Chondrocyte (in vitro differentiated cells): ENCODE measurements around the gene GPT2. TPM values are rescaled to one million over a fixed set of nuclear protein-coding genes. Genes with fewer than 3 reads are reported as not detected.
A peak's percentile ranks its signal among the peaks of the same experiment; 100 is the strongest.

Source experiments
- DNase-seq: peaks from one replicate; pipeline ENCODE4 v3.0.0; 2021; ENCODE audit warnings: mixed read lengths, low spot score
- H3K27ac Mint-ChIP-seq: one replicate; pipeline ENCODE4 v1.8.0; 2021; ENCODE audit warnings: mild to moderate bottlenecking, moderate library complexity, mixed read lengths; ENCODE audit not compliant: unreplicated experiment
- H3K27me3 Mint-ChIP-seq: 2 replicates; pipeline ENCODE4 v1.8.0; 2021; ENCODE audit warnings: low read depth, mixed read lengths
- H3K36me3 Mint-ChIP-seq: 2 replicates; pipeline ENCODE4 v1.8.0; 2021; ENCODE audit warnings: low read depth, mixed read lengths
- H3K4me1 Mint-ChIP-seq: 2 replicates; pipeline ENCODE4 v1.8.0; 2021; ENCODE audit warnings: low read depth, mild to moderate bottlenecking, mixed read lengths
- H3K4me3 Mint-ChIP-seq: one replicate; pipeline ENCODE4 v1.8.0; 2021; ENCODE audit warnings: mild to moderate bottlenecking, moderate library complexity, mixed read lengths; ENCODE audit not compliant: unreplicated experiment
- H3K9me3 Mint-ChIP-seq: 2 replicates; pipeline ENCODE4 v1.8.0; 2021; ENCODE audit warnings: low read depth, mixed read lengths
- total RNA-seq: library from RNA; stranded (reverse); gene quantifications from 3 replicates; pipeline ENCODE4 v1.2.1, GENCODE V29; 2021
- TF ChIP-seq, protein P1 (sequence below): fragments of 200-600 bp; sonication (generic); IDR thresholded peaks from 2 replicates; pipeline ENCODE4 v1.5.0; 2021; ENCODE audit warnings: antibody characterized with exemption, mild to moderate bottlenecking, moderate library complexity

GPT2 gene
- total RNA-seq, 1 donor from 2014 or later = 59.6 TPM

DNA sequence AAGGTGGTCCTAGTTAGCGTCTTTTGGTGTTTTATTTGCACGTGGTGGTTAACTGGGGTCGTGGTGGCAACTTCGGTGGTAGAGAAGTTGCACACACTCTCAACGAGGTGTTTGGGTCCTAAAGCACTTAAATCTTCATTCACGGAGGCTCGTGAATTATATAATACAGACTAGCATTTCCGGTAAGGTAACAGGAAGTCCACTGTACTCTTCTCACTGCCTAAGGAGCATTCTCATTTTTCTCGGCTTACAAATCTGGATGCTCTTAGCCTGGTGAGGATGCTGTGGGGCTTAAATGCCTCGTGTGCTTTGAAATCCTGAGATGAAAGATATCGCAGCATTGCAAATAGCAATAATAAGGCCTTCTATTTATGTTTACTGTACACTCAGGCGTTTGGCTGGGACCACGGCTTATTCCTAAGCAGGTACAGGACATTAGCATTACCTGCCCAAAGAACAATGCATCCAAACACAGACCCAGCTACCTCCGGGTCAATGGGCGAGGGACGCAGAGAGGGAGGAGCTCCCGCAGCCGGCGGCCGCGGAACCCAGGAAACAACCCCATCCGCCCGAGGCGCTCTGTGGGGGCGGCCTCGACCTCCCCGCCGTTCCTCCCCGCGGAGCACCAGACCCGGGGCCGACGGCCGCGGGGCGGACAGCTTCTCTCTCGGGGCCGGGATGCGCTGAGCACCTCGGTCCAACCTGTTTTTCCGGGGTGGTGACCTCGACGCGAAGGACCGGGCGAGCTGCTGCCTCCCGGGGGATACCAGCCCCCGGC lies 88.5 kb downstream of the GPT2 start:
- TF ChIP-seq, protein P1, sequence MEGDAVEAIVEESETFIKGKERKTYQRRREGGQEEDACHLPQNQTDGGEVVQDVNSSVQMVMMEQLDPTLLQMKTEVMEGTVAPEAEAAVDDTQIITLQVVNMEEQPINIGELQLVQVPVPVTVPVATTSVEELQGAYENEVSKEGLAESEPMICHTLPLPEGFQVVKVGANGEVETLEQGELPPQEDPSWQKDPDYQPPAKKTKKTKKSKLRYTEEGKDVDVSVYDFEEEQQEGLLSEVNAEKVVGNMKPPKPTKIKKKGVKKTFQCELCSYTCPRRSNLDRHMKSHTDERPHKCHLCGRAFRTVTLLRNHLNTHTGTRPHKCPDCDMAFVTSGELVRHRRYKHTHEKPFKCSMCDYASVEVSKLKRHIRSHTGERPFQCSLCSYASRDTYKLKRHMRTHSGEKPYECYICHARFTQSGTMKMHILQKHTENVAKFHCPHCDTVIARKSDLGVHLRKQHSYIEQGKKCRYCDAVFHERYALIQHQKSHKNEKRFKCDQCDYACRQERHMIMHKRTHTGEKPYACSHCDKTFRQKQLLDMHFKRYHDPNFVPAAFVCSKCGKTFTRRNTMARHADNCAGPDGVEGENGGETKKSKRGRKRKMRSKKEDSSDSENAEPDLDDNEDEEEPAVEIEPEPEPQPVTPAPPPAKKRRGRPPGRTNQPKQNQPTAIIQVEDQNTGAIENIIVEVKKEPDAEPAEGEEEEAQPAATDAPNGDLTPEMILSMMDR = no peak
- no peak for DNase-seq
- Mint-ChIP-seq H3K4me3 (peak overlapping the region; percentile 77), H3K27ac (peak overlapping the region; percentile 94), H3K4me1 (peaks cover 32% of the 10 kb centered on the region), H3K36me3 (peaks cover 10% of the 10 kb centered on the region), H3K27me3 (no peaks in the 10 kb centered on the region), H3K9me3 (no peaks in the 10 kb centered on the region)

DNA sequence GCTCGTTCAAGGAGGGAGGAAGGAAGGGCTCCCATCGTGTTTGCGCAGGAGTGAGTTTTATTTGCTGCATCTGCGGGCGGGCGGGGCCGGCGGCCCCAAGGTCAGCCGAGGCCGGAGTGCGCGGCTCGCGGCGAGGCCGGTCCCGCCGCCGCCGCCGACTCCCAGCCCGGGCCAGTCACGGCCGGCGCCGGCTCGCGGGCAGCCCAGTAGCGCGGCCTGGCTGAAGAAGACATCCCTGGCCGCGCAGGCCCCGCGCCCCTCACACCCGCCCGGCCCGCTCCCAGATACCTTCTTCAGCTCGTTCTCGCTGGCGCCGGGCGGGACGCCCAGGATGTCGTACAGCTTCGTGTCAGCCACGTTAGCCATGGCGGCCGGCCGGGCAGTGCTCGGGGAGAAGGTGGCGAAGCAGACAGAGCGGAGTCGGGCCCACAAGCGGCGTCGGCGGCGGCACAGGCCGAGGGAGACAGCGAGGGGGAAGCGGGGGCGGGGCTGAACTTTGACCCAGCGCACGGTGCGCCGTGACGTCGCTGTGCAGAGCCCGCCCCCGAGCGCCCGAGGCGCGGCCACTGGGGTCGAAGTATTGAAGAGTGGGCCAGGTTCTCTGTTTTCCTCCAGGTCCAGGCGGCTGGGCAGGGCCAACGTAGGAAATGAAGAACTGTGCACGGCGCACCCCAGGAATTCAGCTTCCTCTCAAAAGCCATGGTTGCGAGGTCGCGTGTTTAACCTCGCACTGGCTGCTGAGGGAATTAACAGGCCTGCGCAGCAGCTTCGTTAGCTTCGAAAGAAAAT lies 89.2 kb downstream of the GPT2 start, which contains the start of gene DNAJA2:
TSS of gene DNAJA2 (minus strand) at position 468 of the 789 bp plus-strand sequence. CDS start at position 366, 102 bp downstream.
- Mint-ChIP-seq H3K36me3 (peaks cover 8% of the 10 kb centered on the region), H3K27me3 (no peaks in the 10 kb centered on the region), H3K4me3 (peak within 1 kb of the TSS; percentile 93), H3K27ac (peak within 1 kb of the TSS; percentile 99), H3K4me1 (peaks cover 32% of the 10 kb centered on the region), H3K9me3 (no peaks in the 10 kb centered on the region)
- DNase-seq = peak; percentile 94
- TF ChIP-seq, protein P1 = no peak

DNA sequence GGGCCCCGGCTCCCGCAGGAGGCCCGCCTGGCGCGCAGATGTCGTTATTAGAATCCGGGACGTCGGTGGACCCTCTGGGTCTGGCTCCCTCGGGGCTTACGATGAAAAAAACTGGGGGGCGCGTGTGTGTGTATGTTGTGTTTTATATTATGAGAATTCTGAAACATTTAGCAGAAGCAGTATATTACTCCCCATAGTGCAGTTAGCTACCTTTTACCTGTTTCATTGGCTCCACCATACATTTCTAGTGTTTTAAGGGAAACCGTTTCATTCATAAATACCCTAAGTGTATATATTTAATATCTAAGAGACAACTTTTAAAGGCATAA lies 89.8 kb downstream of the GPT2 start:
- Mint-ChIP-seq H3K27ac (peak overlapping the region; percentile 99), H3K36me3 (peaks cover 8% of the 10 kb centered on the region), H3K27me3 (no peaks in the 10 kb centered on the region), H3K4me3 (peak overlapping the region; percentile 93), H3K9me3 (no peaks in the 10 kb centered on the region), H3K4me1 (peaks cover 32% of the 10 kb centered on the region)
- DNase-seq = no peak
- TF ChIP-seq, protein P1 = no peak

DNA sequence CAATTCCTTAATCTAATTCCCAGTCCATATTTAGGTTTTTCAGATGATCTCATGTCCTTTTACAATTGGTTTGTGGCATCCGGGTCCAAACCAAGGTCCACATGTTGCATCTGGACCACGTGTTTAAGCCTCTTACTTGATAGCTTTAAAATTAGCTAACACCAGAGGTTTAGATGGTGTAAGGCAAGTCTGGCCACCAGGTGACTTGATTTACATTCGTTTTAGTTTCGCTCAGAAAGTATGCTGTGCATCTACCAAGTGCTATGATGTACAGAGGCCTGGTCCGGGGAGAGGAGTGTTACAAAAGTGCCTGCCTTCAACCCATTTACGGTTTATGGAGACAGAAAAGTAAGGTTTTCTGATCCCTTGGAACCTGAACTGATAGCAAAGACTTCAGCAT lies 90.2 kb downstream of the GPT2 start:
- TF ChIP-seq, protein P1 = no peak
- H3K4me3 Mint-ChIP-seq = peak overlapping the region; percentile 93
- peaks cover 32% of the 10 kb centered on the region for H3K4me1 Mint-ChIP-seq
- no peaks in the 10 kb centered on the region for H3K9me3 Mint-ChIP-seq
- peak overlapping the region; percentile 99 for H3K27ac Mint-ChIP-seq
- no peak for DNase-seq
- no peaks in the 10 kb centered on the region for H3K27me3 Mint-ChIP-seq
- H3K36me3 Mint-ChIP-seq = peaks cover 7% of the 10 kb centered on the region

DNA sequence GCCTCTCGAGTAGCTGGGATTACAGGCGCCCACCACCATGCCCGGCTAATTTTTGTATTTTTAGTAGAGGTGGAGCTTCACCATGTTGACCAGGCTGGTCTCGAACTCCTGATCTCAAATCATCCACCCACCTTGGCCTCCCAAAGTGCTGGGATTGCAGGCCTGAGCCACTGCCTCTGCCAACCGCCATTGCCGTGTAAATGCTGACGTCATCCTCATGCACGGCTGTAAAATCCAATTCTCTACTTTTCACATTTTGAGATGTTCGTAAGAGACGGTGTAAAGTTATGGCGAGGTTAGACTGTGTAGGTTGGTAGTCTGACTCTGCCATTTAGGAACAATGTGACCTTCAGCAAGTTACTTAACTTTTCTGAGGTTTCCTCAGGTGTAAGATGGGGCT lies 91.0 kb downstream of the GPT2 start:
- H3K4me3 Mint-ChIP-seq = no peak overlapping the region
- peaks cover 29% of the 10 kb centered on the region for H3K4me1 Mint-ChIP-seq
- peaks cover 7% of the 10 kb centered on the region for H3K36me3 Mint-ChIP-seq
- H3K27me3 Mint-ChIP-seq = no peaks in the 10 kb centered on the region
- H3K9me3 Mint-ChIP-seq = no peaks in the 10 kb centered on the region
- no peak overlapping the region for H3K27ac Mint-ChIP-seq
- no peak for DNase-seq
- TF ChIP-seq, protein P1 = no peak
